GM12872 (cell line): Measurements from ENCODE around the gene TRPT1.

Experiments used
- CTCF ChIP-seq: IDR thresholded peaks from 3 replicates; pipeline ENCODE4 v1.5.1; 2011; ENCODE audit warnings: low read depth, mild to moderate bottlenecking, low read length, moderate library complexity; ENCODE audit not compliant: insufficient read depth

Gene TRPT1

GRCh38 chr11:64208086-64208795, 17.7 kb downstream of the TRPT1 start:
- no peak for TF ChIP-seq CTCF

GRCh38 chr11:64207256-64208085, 18.5 kb downstream of the TRPT1 start:
- TF ChIP-seq CTCF = no peak

GRCh38 chr11:64206457-64207255, 19.3 kb downstream of the TRPT1 start, which contains the start of gene FERMT3:
FERMT3 (plus strand) TSS chr11:64206721; CDS start chr11:64207365, 644 bp downstream.
- TF ChIP-seq CTCF = no peak

- peak; percentile 78 for TF ChIP-seq CTCF
Measured at GRCh38 chr11:64204464-64204989, 21.5 kb downstream of the TRPT1 start.

GRCh38 chr11:64204080-64204440, 21.9 kb downstream of the TRPT1 start:
- TF ChIP-seq CTCF = no peak

GRCh38 chr11:64203421-64204079, 22.4 kb downstream of the TRPT1 start:
- no peak for TF ChIP-seq CTCF

GRCh38 chr11:64202992-64203391, 23.0 kb downstream of the TRPT1 start:
- no peak for TF ChIP-seq CTCF
